Epithelial cell of esophagus (primary cell): ENCODE measurements around the gene ANKRD27.

Experiments
- DNase-seq: peaks from one replicate; pipeline ENCODE4 v3.0.0; 2010; ENCODE audit warnings: low read depth
- H3K4me3 ChIP-seq: 2 replicates; pipeline ENCODE4 v1.5.1; 2011; ENCODE audit warnings: mild to moderate bottlenecking, low read length, control low read depth
- TF ChIP-seq, protein P1 (sequence below): IDR thresholded peaks from 2 replicates; pipeline ENCODE4 v1.5.1; 2011; ENCODE audit warnings: low read depth, mild to moderate bottlenecking, low read length, control low read depth, inconsistent platforms; ENCODE audit not compliant: insufficient read depth; ENCODE audit errors: missing control alignments

Gene ANKRD27

GRCh38 chr19:32619051-32619685 is 55.8 kb downstream of the ANKRD27 start:
- TF ChIP-seq, protein P1, sequence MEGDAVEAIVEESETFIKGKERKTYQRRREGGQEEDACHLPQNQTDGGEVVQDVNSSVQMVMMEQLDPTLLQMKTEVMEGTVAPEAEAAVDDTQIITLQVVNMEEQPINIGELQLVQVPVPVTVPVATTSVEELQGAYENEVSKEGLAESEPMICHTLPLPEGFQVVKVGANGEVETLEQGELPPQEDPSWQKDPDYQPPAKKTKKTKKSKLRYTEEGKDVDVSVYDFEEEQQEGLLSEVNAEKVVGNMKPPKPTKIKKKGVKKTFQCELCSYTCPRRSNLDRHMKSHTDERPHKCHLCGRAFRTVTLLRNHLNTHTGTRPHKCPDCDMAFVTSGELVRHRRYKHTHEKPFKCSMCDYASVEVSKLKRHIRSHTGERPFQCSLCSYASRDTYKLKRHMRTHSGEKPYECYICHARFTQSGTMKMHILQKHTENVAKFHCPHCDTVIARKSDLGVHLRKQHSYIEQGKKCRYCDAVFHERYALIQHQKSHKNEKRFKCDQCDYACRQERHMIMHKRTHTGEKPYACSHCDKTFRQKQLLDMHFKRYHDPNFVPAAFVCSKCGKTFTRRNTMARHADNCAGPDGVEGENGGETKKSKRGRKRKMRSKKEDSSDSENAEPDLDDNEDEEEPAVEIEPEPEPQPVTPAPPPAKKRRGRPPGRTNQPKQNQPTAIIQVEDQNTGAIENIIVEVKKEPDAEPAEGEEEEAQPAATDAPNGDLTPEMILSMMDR = no peak
- DNase-seq = no peak
- no peak overlapping the region for H3K4me3 ChIP-seq

- TF ChIP-seq, protein P1 = no peak
These were observed 59.4 kb downstream of the ANKRD27 start for GRCh38 chr19:32615569-32615968.

GRCh38 chr19:32614916-32615315 is 60.1 kb downstream of the ANKRD27 start:
- no peak overlapping the region for H3K4me3 ChIP-seq
- DNase-seq = no peak
- TF ChIP-seq, protein P1 = no peak

More at GRCh38 chr19:32615569-32615968, 59.4 kb downstream of the ANKRD27 start:
- H3K4me3 ChIP-seq = no peak overlapping the region
- no peak for DNase-seq

GRCh38 chr19:32613008-32613407 is 62.0 kb downstream of the ANKRD27 start:
- no peak for DNase-seq
- TF ChIP-seq, protein P1 = no peak
- no peak overlapping the region for H3K4me3 ChIP-seq

- DNase-seq = no peak
- H3K4me3 ChIP-seq = no peak overlapping the region
- TF ChIP-seq, protein P1 = no peak
These were observed 63.8 kb downstream of the ANKRD27 start for GRCh38 chr19:32611161-32611560.

DNA sequence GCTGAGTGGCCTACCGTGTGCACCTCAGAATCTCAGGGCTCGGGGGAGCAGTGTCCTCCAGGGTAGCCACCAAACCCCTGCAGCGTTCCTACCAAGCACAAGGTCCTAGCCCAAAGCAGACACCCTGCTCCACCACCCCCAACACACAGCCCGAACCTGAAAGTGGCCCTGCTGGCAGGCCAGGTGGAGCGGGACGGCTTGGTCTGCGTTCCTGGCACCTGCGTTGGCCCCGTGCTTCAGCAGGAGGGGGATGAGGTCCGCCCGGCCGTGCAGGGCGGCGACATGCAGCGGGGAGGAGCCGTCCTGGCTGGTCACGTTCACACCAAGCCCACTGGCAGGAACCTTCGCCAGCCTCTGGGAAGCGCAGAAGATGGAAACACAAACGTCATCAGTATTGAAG is 67.5 kb downstream of the ANKRD27 start:
- no peak for DNase-seq
- no peak overlapping the region for H3K4me3 ChIP-seq
- TF ChIP-seq, protein P1 = no peak

DNA sequence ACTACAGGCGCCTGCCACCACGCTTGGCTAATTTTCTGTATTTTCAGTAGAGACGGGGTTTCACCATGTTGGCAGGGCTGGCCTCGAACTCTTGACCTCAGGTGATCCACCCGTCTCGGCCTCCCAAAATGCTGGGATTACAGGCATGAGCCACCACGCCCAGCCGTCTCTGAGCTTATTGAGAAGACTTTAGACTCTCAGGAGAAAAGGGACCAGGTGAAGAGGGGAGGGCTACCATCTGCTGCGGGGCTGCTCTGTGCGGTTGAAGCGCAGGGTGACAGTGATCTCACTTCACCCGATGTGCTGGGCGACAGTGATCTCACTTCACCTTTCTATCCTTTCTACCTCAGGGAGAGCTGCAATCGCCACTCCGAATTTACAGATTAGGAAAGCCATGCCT is 68.7 kb downstream of the ANKRD27 start:
- TF ChIP-seq, protein P1 = no peak
- no peak overlapping the region for H3K4me3 ChIP-seq
- no peak for DNase-seq
